Uterus (tissue), 2 donors: ENCODE results near the gene MMP20.

ENCODE experiments used
- POLR2A ChIP-seq, 2 donors: fragments of 450-650 bp; IDR thresholded peaks; one replicate each; pipeline ENCODE4 v1.6.1; 2016; ENCODE audit warnings: antibody characterized with exemption in 2 of 2, mild to moderate bottlenecking in 1 of 2, moderate library complexity in 1 of 2
- TF ChIP-seq, protein P1 (sequence below), 4 experiments: fragments of 200-600 bp in 2 of 4; fragments of 450-650 bp in 2 of 4; sonication (generic) in 2 of 4; IDR thresholded peaks; one replicate each; pipeline ENCODE4 v1.5.1; 2016 to 2019; ENCODE audit warnings: antibody characterized with exemption in 4 of 4, mild to moderate bottlenecking in 2 of 4, moderate library complexity in 1 of 4

- TF ChIP-seq, protein P1, sequence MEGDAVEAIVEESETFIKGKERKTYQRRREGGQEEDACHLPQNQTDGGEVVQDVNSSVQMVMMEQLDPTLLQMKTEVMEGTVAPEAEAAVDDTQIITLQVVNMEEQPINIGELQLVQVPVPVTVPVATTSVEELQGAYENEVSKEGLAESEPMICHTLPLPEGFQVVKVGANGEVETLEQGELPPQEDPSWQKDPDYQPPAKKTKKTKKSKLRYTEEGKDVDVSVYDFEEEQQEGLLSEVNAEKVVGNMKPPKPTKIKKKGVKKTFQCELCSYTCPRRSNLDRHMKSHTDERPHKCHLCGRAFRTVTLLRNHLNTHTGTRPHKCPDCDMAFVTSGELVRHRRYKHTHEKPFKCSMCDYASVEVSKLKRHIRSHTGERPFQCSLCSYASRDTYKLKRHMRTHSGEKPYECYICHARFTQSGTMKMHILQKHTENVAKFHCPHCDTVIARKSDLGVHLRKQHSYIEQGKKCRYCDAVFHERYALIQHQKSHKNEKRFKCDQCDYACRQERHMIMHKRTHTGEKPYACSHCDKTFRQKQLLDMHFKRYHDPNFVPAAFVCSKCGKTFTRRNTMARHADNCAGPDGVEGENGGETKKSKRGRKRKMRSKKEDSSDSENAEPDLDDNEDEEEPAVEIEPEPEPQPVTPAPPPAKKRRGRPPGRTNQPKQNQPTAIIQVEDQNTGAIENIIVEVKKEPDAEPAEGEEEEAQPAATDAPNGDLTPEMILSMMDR (IDR thresholded peaks at IDR 0.05): no peak
- no peak for TF ChIP-seq POLR2A (IDR thresholded peaks at IDR 0.05)
Measured at GRCh38 chr11:102555091-102555490, 70.0 kb downstream of the MMP20 start.
